PC-3 (cell line): ENCODE results near the gene GFOD1.

Experiments
- EZH2 ChIP-seq: fragments of 300-600 bp; sonication (generic); IDR thresholded peaks from one replicate; pipeline ENCODE4 v1.6.1; 2017; ENCODE audit warnings: antibody characterized with exemption, mild to moderate bottlenecking, low read length; ENCODE audit not compliant: unreplicated experiment
- TF ChIP-seq, protein P1 (sequence below): fragments of 300-600 bp; sonication (generic); conservative IDR thresholded peaks from 2 replicates; pipeline ENCODE4 v1.5.1; 2017; ENCODE audit warnings: antibody characterized with exemption, low read depth, mild to moderate bottlenecking, low read length

DNA sequence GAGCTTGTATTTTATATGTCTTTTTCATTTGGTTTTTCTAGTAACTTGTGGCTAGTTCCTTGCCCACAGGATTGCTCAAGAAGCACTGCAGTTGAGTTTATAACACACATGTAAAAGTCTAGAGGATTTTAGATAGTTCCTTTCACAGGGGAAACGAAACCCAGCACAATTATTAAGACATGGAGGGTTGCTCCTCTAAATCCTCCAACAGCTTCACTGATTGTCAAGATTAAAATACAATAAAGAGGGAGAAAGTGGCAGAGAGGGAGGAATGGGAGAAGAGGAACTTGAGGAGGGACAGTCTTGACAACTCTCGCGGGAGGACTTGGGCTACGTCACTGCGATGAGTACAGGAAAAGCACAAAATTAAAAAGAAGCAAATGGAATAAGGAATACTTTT is 149.4 kb downstream of the GFOD1 start:
- TF ChIP-seq, protein P1, sequence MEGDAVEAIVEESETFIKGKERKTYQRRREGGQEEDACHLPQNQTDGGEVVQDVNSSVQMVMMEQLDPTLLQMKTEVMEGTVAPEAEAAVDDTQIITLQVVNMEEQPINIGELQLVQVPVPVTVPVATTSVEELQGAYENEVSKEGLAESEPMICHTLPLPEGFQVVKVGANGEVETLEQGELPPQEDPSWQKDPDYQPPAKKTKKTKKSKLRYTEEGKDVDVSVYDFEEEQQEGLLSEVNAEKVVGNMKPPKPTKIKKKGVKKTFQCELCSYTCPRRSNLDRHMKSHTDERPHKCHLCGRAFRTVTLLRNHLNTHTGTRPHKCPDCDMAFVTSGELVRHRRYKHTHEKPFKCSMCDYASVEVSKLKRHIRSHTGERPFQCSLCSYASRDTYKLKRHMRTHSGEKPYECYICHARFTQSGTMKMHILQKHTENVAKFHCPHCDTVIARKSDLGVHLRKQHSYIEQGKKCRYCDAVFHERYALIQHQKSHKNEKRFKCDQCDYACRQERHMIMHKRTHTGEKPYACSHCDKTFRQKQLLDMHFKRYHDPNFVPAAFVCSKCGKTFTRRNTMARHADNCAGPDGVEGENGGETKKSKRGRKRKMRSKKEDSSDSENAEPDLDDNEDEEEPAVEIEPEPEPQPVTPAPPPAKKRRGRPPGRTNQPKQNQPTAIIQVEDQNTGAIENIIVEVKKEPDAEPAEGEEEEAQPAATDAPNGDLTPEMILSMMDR, result no peak
- TF ChIP-seq EZH2, result no peak
